Measurements from ENCODE around the gene TMEM109. TPM values are rescaled to one million over a fixed set of nuclear protein-coding genes. Genes with fewer than 3 reads are reported as not detected.

Gene TMEM109
- total and polyA plus RNA-seq, 2 of the 13 experiments (the other 11 are each of a cell fraction or from before 2014, with no cell fraction given): 7.7 to 18.0 TPM

GRCh38 chr11:60942970-60943565 is 29.1 kb downstream of the TMEM109 start:
- Histone ChIP-seq H3K27ac (ENCODE audit: extremely low read length, insufficient read depth, low read length) (no peak overlapping the region), H3K9me3 (ENCODE audit: low read length) (no peaks in the 10 kb centered on the region), H2AFZ (ENCODE audit: low read length) (no peak overlapping the region), H3K27me3 (ENCODE audit: control insufficient read depth in 1 of 2, insufficient read depth in 2 of 2, low read length in 2 of 2) (peaks cover 0 to 2% of the 10 kb centered on the region in 2 experiments; a peak in 2 of 5 replicates), H3K4me2 (ENCODE audit: low read depth, low read length) (no peak overlapping the region), H3K4me1 (ENCODE audit: insufficient read depth, low read length) (no peaks in the 10 kb centered on the region), H3K36me3 (replicated peaks in 1 of 2; ENCODE audit: control insufficient read depth in 1 of 2, insufficient read depth in 2 of 2, low read length in 2 of 2) (no peaks in the 10 kb centered on the region), H3K79me2 (ENCODE audit: insufficient read depth, low read length) (no peaks in the 10 kb centered on the region), H4K20me1 (ENCODE audit: insufficient read depth, low read length) (no peaks in the 10 kb centered on the region), H3K9ac (ENCODE audit: insufficient read depth, low read depth, low read length) (no peak overlapping the region), H3K4me3 (replicated peaks in 1 of 3; ENCODE audit: insufficient read depth in 1 of 3, low read depth in 2 of 3, low read length in 3 of 3) (no peak overlapping the region)
- no peak for TF ChIP-seq HINFP (CRISPR knock-in tag; IDR thresholded peaks at IDR 0.05; ENCODE audit: low read depth)
- TF ChIP-seq ZNF432 (CRISPR knock-in tag; IDR thresholded peaks at IDR 0.05; ENCODE audit: borderline replicate concordance): no peak
- no peak for TF ChIP-seq RELA (CRISPR knock-in tag; IDR thresholded peaks at IDR 0.05)
- TF ChIP-seq HNRNPH1 (optimal IDR thresholded peaks at IDR 0.05; ENCODE audit: low read depth, low read length): no peak
- TF ChIP-seq RXRA (CRISPR knock-in tag; IDR thresholded peaks at IDR 0.05): no peak
- no peak for TF ChIP-seq GPN1 (CRISPR knock-in tag; IDR thresholded peaks at IDR 0.05; ENCODE audit: borderline replicate concordance)
- TF ChIP-seq ZNF383 (CRISPR knock-in tag; IDR thresholded peaks at IDR 0.05; ENCODE audit: borderline replicate concordance): no peak
- no peak for TF ChIP-seq ZNF577 (CRISPR knock-in tag; IDR thresholded peaks at IDR 0.05; ENCODE audit: borderline replicate concordance, low read depth)
- no TSS peak for BruUV-seq (replicated peaks)
- ChIA-PET CTCF (ENCODE audit: low intra/inter-chr PET ratio, low total read pairs) (no interaction called here), POLR2A (no interaction called here)
- 34% methylated on average over 9 of the region's 9 CpGs for WGBS (ENCODE audit: low lambda C conversion rate)
- intact Hi-C loops (cut with micrococcal nuclease; ENCODE audit: unreplicated experiment) (no loop called here), in situ Hi-C loops (cut with HindIII; ENCODE audit: extremely low pct_ligation_motif_present, low pct_unique_long_range_greater_than_20kb) (no loop called here)
- no peak for ATAC-seq
- DNase-seq (ENCODE audit: low spot score): no peak
- no peak for FAIRE-seq
